Measurements from ENCODE around the gene DOC2A. TPM values are rescaled to one million over a fixed set of nuclear protein-coding genes. Genes with fewer than 3 reads are reported as not detected.

Gene DOC2A
- total and polyA plus RNA-seq, 10 of the 15 experiments (the other 5 are each of a cell fraction or from before 2014, with no cell fraction given): 0.06 to 0.17 (median 0.12) TPM; not detected in 6

DNA sequence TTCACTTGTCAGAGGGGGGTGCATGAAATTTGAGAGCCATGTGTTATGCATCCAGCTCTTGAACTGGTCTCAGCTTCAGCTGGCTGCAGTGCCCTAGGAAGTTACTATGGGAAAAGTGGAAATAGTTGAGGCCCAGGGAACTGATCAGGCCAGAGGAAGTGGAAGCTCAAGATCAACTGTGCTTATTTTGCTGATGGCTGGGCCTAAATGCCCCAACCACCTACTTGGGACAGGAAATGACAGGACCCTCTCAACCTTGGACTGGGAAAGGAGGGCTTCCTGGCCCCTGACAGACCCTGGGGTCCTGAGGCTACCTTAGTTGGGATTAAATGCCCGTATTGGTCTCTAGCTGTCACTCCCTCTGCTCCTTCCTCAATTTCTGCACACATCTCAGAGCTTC is 38.3 kb downstream of the DOC2A start:
- intact Hi-C loops (cut with micrococcal nuclease; ENCODE audit: unreplicated experiment): no loop called here
- Histone ChIP-seq H3K27ac (ENCODE audit: control insufficient read depth, insufficient read depth) (no peak overlapping the region), H3K27me3 (replicated peaks in 1 of 2; ENCODE audit: control insufficient read depth in 2 of 2, insufficient read depth in 2 of 2, low read length in 1 of 2) (no peaks in the 10 kb centered on the region), H2AFZ (ENCODE audit: control insufficient read depth, low read depth, low read length) (no peak overlapping the region), H3K9ac (ENCODE audit: control insufficient read depth, insufficient read depth, low read length) (no peak overlapping the region), H4K20me1 (ENCODE audit: control insufficient read depth, insufficient read depth) (no peaks in the 10 kb centered on the region), H3K9me3 (replicated peaks; ENCODE audit: control insufficient read depth, insufficient read depth, low read length) (no peaks in the 10 kb centered on the region; the same call in 2 of the 3 replicates), H3K4me2 (ENCODE audit: control insufficient read depth, insufficient read depth) (no peak overlapping the region), H3K79me2 (ENCODE audit: control insufficient read depth, insufficient read depth, low read length) (peaks cover 37% of the 10 kb centered on the region), H3K4me3 (no peak overlapping the region), H3K4me1 (ENCODE audit: control insufficient read depth, insufficient read depth, low read length) (peaks cover 9% of the 10 kb centered on the region; the same call in 1 of the 2 replicates), H3K36me3 (ENCODE audit: control insufficient read depth in 2 of 2, insufficient read depth in 2 of 2, low read length in 1 of 2) (no peaks in the 10 kb centered on the region; a peak in 2 of 4 replicates)
- FAIRE-seq (no peak), ATAC-seq (no peak), DNase-seq (ENCODE audit: low read depth, low spot score) (no peak)
- POLR2A ChIA-PET: interaction anchor here (0.8 to 6.0 kb wide), 7 partner anchors 11 to 156 kb away, joined by 4 to 53 read pairs (median 9); partner anchors contain the start of genes INO80E, KCTD13, PAGR1 and TMEM219
- RAD21 ChIA-PET (ENCODE audit: unreplicated experiment): interaction anchor here (1.1 to 2.3 kb wide), 4 partner anchors 10 to 182 kb away, joined by 3 to 19 read pairs (median 5); partner anchors contain the start of genes HIRIP3, INO80E, KIF22 and TMEM219
- SMC1A ChIA-PET (ENCODE audit: uncharacterized antibody, unreplicated experiment): interaction anchor here (1.0 to 2.8 kb wide), 6 partner anchors 8 to 124 kb away, joined by 3 to 20 read pairs (median 4); partner anchors contain the start of gene TMEM219
- in situ Hi-C loops (cut with MboI): no loop called here
- CTCF ChIA-PET: interaction anchor here (0.7 to 2.2 kb wide), 8 partner anchors 10 to 169 kb away, joined by 3 to 21 read pairs (median 5); partner anchors contain the start of genes HIRIP3, KCTD13, PAGR1 and TMEM219
- no TSS peak for BruUV-seq (replicated peaks)
- 89% methylated on average over 1 of the region's 1 CpG for WGBS (ENCODE audit: insufficient coverage, insufficient replicate concordance, low lambda C conversion rate, missing lambda C conversion rate)
- TF ChIP-seq CBX5 (IDR thresholded peaks at IDR 0.05; ENCODE audit: low read depth): no peak
- no peak for TF ChIP-seq SUPT20H (IDR thresholded peaks at IDR 0.05; ENCODE audit: borderline replicate concordance, control insufficient read depth, low read depth, low read length)

DNA sequence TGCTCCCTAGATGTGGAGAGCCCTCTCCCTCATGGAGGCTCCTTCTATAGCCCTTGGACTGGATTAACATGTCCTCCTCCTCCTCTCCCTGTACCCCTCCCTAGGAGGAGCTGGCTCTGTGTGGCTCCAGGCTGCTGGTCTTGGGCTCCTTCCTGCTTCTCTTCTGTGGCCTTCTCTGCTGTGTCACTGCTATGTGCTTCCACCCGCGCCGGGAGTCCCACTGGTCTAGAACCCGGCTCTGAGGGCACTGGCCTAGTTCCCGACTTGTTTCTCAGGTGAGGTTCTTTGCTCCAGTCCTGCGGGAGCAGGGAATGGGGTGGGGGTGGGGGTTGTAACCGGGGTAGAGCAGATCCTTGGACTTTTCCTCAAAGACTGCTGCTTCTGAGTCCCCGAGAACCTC is 39.5 kb downstream of the DOC2A start:
- ATAC-seq: no peak
- in situ Hi-C loops (cut with MboI) (no loop called here), intact Hi-C loops (cut with micrococcal nuclease; ENCODE audit: unreplicated experiment) (no loop called here)
- no peak overlapping the region for H3K9ac ChIP-seq (ENCODE audit: control insufficient read depth, insufficient read depth, low read length)
- H3K4me2 ChIP-seq (ENCODE audit: control insufficient read depth, insufficient read depth): no peak overlapping the region
- no peak overlapping the region for H2AFZ ChIP-seq (ENCODE audit: control insufficient read depth, low read depth, low read length)
- CTCF ChIA-PET: interaction anchor here (1.1 kb wide), 1 partner anchor 47 kb away, joined by 4 read pairs; no protein-coding TSS in a partner anchor
- no peak for DNase-seq (ENCODE audit: low read depth, low spot score)
- no peaks in the 10 kb centered on the region; the same call in 2 of the 3 replicates for H3K9me3 ChIP-seq (replicated peaks; ENCODE audit: control insufficient read depth, insufficient read depth, low read length)
- no TSS peak for BruUV-seq (replicated peaks)
- POLR2A ChIA-PET: interaction anchor here (0.7 to 6.0 kb wide), 2 partner anchors 10 to 153 kb away, joined by 3 to 53 read pairs; partner anchors contain the start of gene TMEM219
- H3K4me1 ChIP-seq (ENCODE audit: control insufficient read depth, insufficient read depth, low read length): peaks cover 7% of the 10 kb centered on the region; the same call in 1 of the 2 replicates
- H3K4me3 ChIP-seq: no peak overlapping the region
- no peaks in the 10 kb centered on the region for H4K20me1 ChIP-seq (ENCODE audit: control insufficient read depth, insufficient read depth)
- SMC1A ChIA-PET (ENCODE audit: uncharacterized antibody, unreplicated experiment): interaction anchor here (2.8 kb wide), 1 partner anchor 9 kb away, joined by 20 read pairs; the partner anchor contains the start of gene TMEM219
- H3K79me2 ChIP-seq (ENCODE audit: control insufficient read depth, insufficient read depth, low read length): peaks cover 27% of the 10 kb centered on the region
- RAD21 ChIA-PET (ENCODE audit: unreplicated experiment): no interaction called here
- H3K27ac ChIP-seq (ENCODE audit: control insufficient read depth, insufficient read depth): no peak overlapping the region
- H3K27me3 ChIP-seq (replicated peaks in 1 of 2; ENCODE audit: control insufficient read depth in 2 of 2, insufficient read depth in 2 of 2, low read length in 1 of 2): no peaks in the 10 kb centered on the region
- 85% methylated on average over 8 of the region's 8 CpGs for WGBS (ENCODE audit: insufficient coverage, insufficient replicate concordance, low lambda C conversion rate, missing lambda C conversion rate)
- no peaks in the 10 kb centered on the region; a peak in 2 of 4 replicates for H3K36me3 ChIP-seq (ENCODE audit: control insufficient read depth in 2 of 2, insufficient read depth in 2 of 2, low read length in 1 of 2)
- FAIRE-seq: no peak
- TF ChIP-seq BHLHE40 (IDR thresholded peaks at IDR 0.05; ENCODE audit: borderline replicate concordance in 1 of 2, low read depth in 2 of 2, low read length in 1 of 2) (no peak), KLF5 (IDR thresholded peaks at IDR 0.05; ENCODE audit: partially characterized antibody) (no peak), SUZ12 (IDR thresholded peaks at IDR 0.05; ENCODE audit: unreplicated experiment) (no peak), JUNB (IDR thresholded peaks at IDR 0.05) (no peak), RAD21 (IDR thresholded peaks at IDR 0.05; ENCODE audit: insufficient read depth, low read depth, low read length) (no peak)
- TF ChIP-seq, protein P1, sequence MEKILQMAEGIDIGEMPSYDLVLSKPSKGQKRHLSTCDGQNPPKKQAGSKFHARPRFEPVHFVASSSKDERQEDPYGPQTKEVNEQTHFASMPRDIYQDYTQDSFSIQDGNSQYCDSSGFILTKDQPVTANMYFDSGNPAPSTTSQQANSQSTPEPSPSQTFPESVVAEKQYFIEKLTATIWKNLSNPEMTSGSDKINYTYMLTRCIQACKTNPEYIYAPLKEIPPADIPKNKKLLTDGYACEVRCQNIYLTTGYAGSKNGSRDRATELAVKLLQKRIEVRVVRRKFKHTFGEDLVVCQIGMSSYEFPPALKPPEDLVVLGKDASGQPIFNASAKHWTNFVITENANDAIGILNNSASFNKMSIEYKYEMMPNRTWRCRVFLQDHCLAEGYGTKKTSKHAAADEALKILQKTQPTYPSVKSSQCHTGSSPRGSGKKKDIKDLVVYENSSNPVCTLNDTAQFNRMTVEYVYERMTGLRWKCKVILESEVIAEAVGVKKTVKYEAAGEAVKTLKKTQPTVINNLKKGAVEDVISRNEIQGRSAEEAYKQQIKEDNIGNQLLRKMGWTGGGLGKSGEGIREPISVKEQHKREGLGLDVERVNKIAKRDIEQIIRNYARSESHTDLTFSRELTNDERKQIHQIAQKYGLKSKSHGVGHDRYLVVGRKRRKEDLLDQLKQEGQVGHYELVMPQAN (conservative IDR thresholded peaks at IDR 0.05): no peak
- TF ChIP-seq, protein P2, sequence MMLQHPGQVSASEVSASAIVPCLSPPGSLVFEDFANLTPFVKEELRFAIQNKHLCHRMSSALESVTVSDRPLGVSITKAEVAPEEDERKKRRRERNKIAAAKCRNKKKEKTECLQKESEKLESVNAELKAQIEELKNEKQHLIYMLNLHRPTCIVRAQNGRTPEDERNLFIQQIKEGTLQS (IDR thresholded peaks at IDR 0.05; ENCODE audit: borderline replicate concordance, extremely low read depth, low read depth, low read length): no peak
- TF ChIP-seq, protein P3, sequence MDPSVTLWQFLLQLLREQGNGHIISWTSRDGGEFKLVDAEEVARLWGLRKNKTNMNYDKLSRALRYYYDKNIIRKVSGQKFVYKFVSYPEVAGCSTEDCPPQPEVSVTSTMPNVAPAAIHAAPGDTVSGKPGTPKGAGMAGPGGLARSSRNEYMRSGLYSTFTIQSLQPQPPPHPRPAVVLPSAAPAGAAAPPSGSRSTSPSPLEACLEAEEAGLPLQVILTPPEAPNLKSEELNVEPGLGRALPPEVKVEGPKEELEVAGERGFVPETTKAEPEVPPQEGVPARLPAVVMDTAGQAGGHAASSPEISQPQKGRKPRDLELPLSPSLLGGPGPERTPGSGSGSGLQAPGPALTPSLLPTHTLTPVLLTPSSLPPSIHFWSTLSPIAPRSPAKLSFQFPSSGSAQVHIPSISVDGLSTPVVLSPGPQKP (IDR thresholded peaks at IDR 0.05; ENCODE audit: low read depth, low read length): no peak

Measured in GM12878 (cell line).